OCI-LY3 (cell line): ENCODE data around the gene C16orf74.

Experiments used
- H2AFZ ChIP-seq: fragments of 200-600, 300-600 bp; shearing (Covaris generic); 2 replicates; pipeline ENCODE4 v1.6.0; 2014; ENCODE audit warnings: antibody characterized with exemption, low read depth, low read length
- H3K27ac ChIP-seq: fragments of 200-600, 300-600 bp; sonication (generic); 2 replicates; pipeline ENCODE4 v1.5.1; 2014; ENCODE audit warnings: mild to moderate bottlenecking, low read length, moderate library complexity, mixed read lengths
- H3K27me3 ChIP-seq: fragments of 200-600, 300-600 bp; sonication (generic); 2 replicates; pipeline ENCODE4 v1.6.1; 2014; ENCODE audit warnings: low read depth, low read length, mixed read lengths
- H3K36me3 ChIP-seq: fragments of 200-600, 300-600 bp; sonication (generic); replicated peaks from 2 replicates; pipeline ENCODE3; 2014; ENCODE audit warnings: low read depth, low read length, mixed read lengths
- H3K4me1 ChIP-seq: fragments of 300-600, 200-600 bp; sonication (generic); 2 replicates; pipeline ENCODE4 v1.6.1; 2014; ENCODE audit warnings: low read length, mixed read lengths
- H3K4me2 ChIP-seq: fragments of 200-600, 300-600 bp; sonication (generic); 2 replicates; pipeline ENCODE4 v1.6.1; 2014; ENCODE audit warnings: low read length, mixed read lengths
- H3K4me3 ChIP-seq: fragments of 300-600, 200-600 bp; sonication (generic); 2 replicates; pipeline ENCODE4 v1.5.1; 2014; ENCODE audit warnings: antibody characterized with exemption, mild to moderate bottlenecking, low read length, moderate library complexity
- H3K79me2 ChIP-seq: fragments of 300-600, 200-600 bp; shearing (Covaris generic); 2 replicates; pipeline ENCODE4 v1.6.1; 2014; ENCODE audit warnings: mild to moderate bottlenecking, low read length, mixed read lengths
- H3K9ac ChIP-seq: fragments of 300-600, 200-600 bp; shearing (Covaris generic); 2 replicates; pipeline ENCODE4 v1.6.0; 2014; ENCODE audit warnings: mild to moderate bottlenecking, low read length, moderate library complexity
- H3K9me3 ChIP-seq: fragments of 200-600, 300-600 bp; shearing (Covaris generic); 2 replicates; pipeline ENCODE4 v1.6.1; 2014; ENCODE audit warnings: low read length, mixed read lengths; ENCODE audit not compliant: insufficient read depth
- H4K20me1 ChIP-seq: fragments of 200-600, 300-600 bp; sonication (generic); 2 replicates; pipeline ENCODE4 v1.6.1; 2016; ENCODE audit warnings: low read length, mixed read lengths; ENCODE audit not compliant: insufficient read depth
- EZH2phosphoT487 ChIP-seq: fragments of 200-600 bp; shearing (Covaris generic); IDR thresholded peaks from 2 replicates; pipeline ENCODE4 v1.6.1; 2018; ENCODE audit warnings: antibody characterized with exemption, mixed run types, low read depth
- TF ChIP-seq, protein P1 (sequence below): fragments of 200-600, 300-600 bp; sonication (generic); IDR thresholded peaks from 2 replicates; pipeline ENCODE4 v1.5.1; 2014; ENCODE audit warnings: antibody characterized with exemption, low read length, low read depth

The C16orf74 gene

DNA sequence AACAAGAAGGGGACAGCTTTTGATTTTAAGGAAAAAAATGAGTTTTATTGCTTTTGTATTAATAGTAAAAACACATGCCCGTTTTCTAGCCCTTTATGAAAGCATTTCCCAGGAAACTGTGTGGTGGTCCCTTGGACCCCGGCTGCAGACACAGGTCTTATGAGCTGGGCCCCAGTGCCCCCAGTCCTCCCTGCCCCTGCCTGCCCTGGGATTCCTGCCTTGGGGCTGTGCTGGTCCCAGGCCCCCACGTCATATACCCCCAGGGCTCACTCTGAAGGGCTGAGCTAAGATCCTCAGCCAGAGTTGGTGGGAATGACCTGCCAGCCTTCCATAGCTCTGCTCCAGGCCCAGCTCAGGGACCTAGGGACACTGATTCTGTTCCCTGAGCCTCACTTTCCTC lies 92.9 kb downstream of the C16orf74 start:
- Histone ChIP-seq H4K20me1 (peaks cover 9% of the 10 kb centered on the region; the same call in 1 of the 2 replicates), H3K79me2 (no peaks in the 10 kb centered on the region), H2AFZ (no peak overlapping the region), H3K4me1 (no peaks in the 10 kb centered on the region), H3K9me3 (no peaks in the 10 kb centered on the region), H3K36me3 (peaks cover 18% of the 10 kb centered on the region), H3K9ac (no peak overlapping the region), H3K27me3 (no peaks in the 10 kb centered on the region), H3K4me3 (no peak overlapping the region), H3K27ac (no peak overlapping the region), H3K4me2 (no peak overlapping the region)
- TF ChIP-seq, protein P1, sequence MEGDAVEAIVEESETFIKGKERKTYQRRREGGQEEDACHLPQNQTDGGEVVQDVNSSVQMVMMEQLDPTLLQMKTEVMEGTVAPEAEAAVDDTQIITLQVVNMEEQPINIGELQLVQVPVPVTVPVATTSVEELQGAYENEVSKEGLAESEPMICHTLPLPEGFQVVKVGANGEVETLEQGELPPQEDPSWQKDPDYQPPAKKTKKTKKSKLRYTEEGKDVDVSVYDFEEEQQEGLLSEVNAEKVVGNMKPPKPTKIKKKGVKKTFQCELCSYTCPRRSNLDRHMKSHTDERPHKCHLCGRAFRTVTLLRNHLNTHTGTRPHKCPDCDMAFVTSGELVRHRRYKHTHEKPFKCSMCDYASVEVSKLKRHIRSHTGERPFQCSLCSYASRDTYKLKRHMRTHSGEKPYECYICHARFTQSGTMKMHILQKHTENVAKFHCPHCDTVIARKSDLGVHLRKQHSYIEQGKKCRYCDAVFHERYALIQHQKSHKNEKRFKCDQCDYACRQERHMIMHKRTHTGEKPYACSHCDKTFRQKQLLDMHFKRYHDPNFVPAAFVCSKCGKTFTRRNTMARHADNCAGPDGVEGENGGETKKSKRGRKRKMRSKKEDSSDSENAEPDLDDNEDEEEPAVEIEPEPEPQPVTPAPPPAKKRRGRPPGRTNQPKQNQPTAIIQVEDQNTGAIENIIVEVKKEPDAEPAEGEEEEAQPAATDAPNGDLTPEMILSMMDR = no peak
- no peak for TF ChIP-seq EZH2phosphoT487
